HG02798 (cell line): ENCODE data around the gene SSMEM1.
"Not testable (repeated sequence)": the region's sequence is repeated elsewhere in the genome, so short reads cannot be mapped to it uniquely, and the experiment has no call there.

ENCODE experiments used
- ATAC-seq: cut with Tn5 transposase; IDR thresholded peaks from one replicate; pipeline ENCODE4 v1.9.1; 2021; ENCODE audit warnings: mild to moderate bottlenecking; ENCODE audit not compliant: unreplicated experiment, poor library complexity

SSMEM1 gene

DNA sequence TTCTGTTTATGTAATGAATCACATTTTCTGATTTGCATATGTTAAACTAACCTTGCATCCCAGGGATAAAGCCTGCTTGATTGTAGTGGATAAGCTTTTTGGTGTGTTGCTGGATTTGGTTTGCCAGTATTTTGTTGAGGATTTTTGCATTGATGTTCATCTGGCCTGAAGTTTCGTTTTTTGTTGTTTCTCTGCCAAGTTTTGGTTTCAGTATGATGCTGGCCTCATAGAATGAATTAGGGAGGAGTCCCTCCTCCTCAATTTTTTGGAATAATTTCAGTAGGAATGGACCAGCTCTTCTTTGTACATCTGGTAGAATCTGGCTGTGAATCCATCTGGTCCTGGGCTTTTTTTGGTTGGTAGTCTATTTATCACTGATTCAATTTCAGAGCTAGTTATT lies 35.8 kb downstream of the SSMEM1 start:
- not testable (repeated sequence) for ATAC-seq

DNA sequence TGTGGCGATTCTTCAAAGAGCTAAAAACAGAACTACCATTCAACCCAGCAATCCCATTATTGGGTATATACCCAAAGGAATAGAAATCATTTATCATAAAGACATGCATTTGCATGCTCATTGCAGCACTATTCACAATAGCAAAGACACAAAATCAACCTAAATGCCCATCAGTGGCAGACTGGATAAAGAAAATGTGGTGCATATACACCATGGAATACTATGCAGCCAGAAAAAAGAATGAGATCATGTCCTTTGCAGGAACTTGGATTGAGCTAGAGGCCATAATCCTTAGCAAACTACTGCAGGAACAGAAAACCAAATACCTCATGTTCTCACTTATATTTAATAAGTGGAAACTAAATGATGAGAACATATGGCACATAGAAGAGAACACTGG lies 38.8 kb downstream of the SSMEM1 start:
- ATAC-seq = not testable (repeated sequence)

DNA sequence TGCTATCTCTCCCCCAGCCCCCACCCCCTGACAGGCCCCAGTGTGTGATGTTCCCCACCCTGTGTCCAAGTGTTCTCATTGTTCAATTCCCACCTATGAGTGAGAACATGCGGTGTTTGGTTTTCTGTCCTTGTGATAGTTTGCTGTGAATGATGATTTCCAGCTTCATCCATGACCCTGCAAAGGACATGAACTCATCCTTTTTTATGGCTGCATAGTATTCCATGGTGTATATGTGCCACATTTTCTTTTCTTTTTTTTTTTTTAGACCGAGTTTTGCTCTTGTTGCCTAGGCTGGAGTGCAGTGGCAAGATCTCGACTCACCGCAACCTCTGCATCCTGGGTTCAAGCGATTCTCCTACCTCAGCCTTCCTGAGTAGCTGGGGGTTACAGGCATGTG lies 41.2 kb downstream of the SSMEM1 start:
- not testable (repeated sequence) for ATAC-seq

DNA sequence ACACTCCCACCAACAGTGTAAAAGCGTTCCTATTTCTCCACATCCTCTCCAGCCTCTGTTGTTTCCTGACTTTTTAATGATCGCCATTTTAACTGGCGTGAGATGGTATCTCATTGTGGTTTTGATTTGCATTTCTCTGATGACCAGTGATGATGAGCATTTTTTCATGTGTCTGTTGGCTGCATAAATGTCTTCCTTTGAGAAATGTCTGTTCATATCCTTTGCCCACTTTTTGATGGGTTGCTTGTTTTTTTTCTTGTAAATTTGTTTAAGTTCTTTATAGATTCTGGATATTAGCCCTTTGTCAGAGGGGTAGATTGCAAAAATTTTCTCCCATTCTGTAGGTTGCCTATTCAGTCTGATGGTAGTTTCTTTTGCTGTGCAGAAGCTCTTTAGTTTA lies 42.0 kb downstream of the SSMEM1 start:
- not testable (repeated sequence) for ATAC-seq

DNA sequence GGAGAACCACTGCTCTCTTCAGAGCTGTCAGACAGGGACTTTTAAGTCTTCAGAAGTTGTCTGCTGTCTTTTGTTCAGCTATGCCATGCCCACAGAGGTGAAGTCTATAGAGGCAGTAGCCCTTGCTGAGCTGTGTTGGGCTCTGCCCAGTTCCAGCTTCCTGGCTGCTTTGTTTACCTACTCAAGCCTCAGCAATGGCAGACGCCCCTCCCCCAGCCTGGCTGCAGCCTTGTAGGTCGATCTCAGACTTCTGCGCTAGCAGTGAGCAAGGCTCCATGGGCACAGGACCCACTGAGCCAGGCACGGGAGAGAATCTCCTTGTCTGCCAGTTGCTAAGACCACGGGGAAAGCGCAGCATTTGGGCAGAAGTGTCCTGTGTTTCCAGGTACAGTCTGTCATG lies 46.9 kb downstream of the SSMEM1 start:
- ATAC-seq = no peak

DNA sequence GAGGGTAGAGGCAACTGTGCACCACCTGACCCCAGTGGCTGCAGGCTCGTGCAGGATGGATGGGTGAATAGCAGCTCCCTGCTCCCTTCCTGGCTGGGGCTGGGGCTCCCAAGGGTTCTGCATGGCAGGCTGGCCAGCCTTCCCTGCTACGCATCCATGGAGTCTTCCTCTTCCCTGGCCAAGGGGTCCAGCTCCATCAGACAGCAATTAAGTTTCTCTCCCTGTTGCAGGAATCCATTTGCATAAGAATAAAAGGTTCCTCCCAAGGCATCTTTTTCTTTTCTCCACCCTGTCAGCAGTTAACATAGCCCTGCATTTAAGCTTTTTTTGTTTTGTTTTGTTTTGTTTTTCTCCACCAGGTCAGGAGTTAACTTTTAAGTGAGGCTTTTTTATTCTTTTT lies 49.0 kb downstream of the SSMEM1 start:
- ATAC-seq = no peak

DNA sequence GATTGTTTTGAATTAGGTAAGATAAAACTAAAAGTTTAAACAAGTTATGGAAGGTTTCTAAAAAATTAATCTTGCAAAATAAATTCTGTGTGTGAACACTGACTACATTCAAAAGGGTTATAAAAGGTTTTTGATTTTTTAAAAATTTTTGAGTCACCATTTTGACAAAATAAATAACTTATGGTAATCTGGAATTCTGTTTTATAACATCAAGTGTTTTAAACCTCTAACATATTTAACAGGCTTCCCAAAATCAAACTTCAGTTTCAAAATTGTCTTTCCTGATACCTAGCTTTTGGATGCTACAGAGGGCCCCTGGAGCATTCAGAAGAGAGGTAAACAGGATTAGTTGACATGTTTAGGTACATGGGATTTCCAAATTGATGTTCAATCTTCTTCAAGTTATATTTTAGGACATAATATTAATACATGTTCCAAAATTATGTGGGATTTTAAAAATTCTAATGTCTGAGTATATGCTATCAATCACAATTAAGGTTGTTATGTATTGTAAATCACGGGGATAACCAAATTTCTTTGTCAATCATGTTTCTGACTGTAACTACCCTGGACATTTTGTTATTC lies 50.9 kb downstream of the SSMEM1 start:
- ATAC-seq = no peak

DNA sequence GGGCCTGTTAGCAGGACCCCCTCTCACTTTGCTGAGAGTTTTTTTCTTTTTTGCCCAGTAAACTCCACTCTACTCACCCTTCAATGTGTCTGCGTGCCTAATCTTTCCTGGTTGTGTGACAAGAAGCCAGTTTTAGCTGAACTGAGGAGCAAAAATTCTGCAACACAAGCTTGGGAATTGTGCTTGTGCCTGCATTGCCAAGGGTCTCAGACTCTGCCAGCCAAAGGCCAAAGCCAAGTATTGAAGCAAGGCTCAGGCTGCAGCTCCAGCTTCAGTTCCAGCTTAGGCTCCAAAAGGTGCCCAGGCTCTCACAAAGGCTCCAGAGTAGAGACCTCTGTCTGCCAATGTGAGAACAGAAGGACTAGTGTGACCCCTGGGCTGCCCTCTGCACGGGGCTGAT lies 54.8 kb downstream of the SSMEM1 start:
- no peak for ATAC-seq

DNA sequence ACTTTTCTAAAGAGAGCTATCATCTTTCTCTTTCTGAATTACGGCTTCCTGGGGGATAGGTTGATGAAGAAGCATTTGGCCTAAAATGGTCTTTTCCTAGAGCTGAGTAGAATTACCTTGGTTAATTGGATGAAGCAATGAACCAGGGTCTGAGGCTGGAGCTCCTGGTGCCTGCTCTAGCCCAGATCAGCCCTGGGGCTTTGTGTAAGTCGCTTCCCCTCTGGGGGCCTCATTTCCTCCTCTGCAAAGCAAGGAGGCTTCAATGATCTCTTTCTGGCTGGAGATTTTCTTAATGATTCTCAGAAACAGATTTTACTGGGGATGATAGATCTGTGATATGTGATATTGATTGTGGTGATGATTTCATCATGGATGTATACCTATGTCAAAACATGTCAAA lies 55.5 kb downstream of the SSMEM1 start:
- no peak for ATAC-seq
